Omental fat pad (tissue), 4 donors: Measurements from ENCODE around the gene PALS1. TPM values are rescaled to one million over a fixed set of nuclear protein-coding genes. Genes with fewer than 3 reads are reported as not detected.
A peak's percentile ranks its signal among the peaks of the same experiment; 100 is the strongest.

Experiments
- ATAC-seq: fragments of 150-250 bp; one replicate; pipeline ENCODE4 v1.9.1; 2016; ENCODE audit warnings: mild to moderate bottlenecking, moderate library complexity; ENCODE audit not compliant: low FRiP score
- DNase-seq: peaks from one replicate; pipeline ENCODE4 v3.0.0-alpha.2; 2019; ENCODE audit warnings: low spot score
- total RNA-seq, 4 donors: library from RNA; depleted of rRNA; stranded (reverse); fragments of >200 nt; gene quantifications; one replicate each; pipeline ENCODE4 v1.1.0, GENCODE V29; 2016
- TF ChIP-seq, protein P1 (sequence below), 3 donors: fragments of 450-650 bp; IDR thresholded peaks; one replicate each; pipeline ENCODE4 v1.5.1; 2016 to 2017; ENCODE audit warnings: antibody characterized with exemption in 3 of 3, mild to moderate bottlenecking in 3 of 3, moderate library complexity in 2 of 3

The PALS1 gene
- total RNA-seq, 4 donors from 2014 or later = 14.9 to 18.2 (median 15.3) TPM

DNA sequence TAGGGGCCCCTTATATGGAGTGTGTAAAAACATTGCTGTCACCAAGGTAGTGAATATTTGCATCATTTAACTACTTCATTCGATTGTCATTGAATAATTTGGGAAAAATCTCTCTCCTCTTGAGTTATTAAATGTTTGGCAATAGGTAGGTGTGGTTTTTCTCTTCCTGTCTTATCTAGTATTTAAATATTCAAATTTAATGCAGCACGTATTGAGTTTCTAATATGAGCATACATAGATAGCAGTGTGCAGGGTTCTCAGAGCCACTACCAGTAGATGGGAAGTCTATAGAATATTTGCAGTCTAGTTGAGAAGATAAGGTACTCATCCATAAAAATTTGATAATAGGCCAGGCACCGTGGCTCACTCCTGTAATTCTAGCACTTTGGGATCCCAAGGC is 16.7 kb downstream of the PALS1 start:
- TF ChIP-seq, protein P1, sequence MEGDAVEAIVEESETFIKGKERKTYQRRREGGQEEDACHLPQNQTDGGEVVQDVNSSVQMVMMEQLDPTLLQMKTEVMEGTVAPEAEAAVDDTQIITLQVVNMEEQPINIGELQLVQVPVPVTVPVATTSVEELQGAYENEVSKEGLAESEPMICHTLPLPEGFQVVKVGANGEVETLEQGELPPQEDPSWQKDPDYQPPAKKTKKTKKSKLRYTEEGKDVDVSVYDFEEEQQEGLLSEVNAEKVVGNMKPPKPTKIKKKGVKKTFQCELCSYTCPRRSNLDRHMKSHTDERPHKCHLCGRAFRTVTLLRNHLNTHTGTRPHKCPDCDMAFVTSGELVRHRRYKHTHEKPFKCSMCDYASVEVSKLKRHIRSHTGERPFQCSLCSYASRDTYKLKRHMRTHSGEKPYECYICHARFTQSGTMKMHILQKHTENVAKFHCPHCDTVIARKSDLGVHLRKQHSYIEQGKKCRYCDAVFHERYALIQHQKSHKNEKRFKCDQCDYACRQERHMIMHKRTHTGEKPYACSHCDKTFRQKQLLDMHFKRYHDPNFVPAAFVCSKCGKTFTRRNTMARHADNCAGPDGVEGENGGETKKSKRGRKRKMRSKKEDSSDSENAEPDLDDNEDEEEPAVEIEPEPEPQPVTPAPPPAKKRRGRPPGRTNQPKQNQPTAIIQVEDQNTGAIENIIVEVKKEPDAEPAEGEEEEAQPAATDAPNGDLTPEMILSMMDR (IDR thresholded peaks at IDR 0.05) = no peak
- ATAC-seq = no peak
- no peak for DNase-seq

- no peak for DNase-seq
- TF ChIP-seq, protein P1 (IDR thresholded peaks at IDR 0.05) = no peak
- no peak for ATAC-seq
Observed at GRCh38 chr14:67260965-67261364, 19.7 kb downstream of the PALS1 start.

- ATAC-seq = no peak
- no peak for DNase-seq
- TF ChIP-seq, protein P1 (IDR thresholded peaks at IDR 0.05) = no peak
Observed at GRCh38 chr14:67263499-67264149, 22.4 kb downstream of the PALS1 start.

GRCh38 chr14:67265131-67265530 is 23.9 kb downstream of the PALS1 start:
- TF ChIP-seq, protein P1 (IDR thresholded peaks at IDR 0.05) = no peak
- ATAC-seq (peak; percentile 11), DNase-seq (no peak)

DNA sequence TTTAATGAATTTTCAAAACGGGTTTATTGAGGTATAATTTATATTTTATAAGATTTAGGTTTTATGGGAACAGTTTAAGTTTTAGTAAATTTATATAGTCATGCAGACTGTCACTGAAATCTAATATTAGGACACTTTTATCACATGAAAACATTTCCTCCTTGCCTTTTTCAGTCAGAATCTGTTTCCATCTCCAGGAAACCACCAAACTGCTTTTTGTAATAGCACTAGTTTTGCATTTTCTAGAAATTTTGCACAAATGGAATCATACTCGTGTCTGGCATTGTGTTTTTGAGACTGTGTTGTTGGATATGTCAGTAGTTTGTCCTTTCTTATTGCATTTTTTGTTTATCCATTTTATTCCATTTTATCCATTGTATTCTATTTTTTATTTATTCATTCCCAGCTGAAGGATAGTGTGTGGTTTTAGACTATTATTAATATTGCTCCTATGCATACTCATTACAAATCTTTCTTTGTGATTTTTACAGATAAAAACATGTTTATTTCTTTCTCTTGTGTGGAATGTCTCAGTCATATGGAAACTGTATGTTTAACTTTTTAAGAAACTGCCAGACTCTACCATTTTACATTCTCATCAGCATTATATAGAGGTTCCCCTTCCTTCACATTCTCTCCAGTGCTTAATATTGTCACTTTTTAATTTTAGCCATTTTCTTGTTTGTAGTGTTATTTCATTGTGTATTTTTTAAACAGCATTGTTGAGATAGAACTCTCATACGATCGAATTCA is 26.5 kb downstream of the PALS1 start:
- TF ChIP-seq, protein P1 (IDR thresholded peaks at IDR 0.05) = no peak
- DNase-seq = no peak
- ATAC-seq = no peak

DNA sequence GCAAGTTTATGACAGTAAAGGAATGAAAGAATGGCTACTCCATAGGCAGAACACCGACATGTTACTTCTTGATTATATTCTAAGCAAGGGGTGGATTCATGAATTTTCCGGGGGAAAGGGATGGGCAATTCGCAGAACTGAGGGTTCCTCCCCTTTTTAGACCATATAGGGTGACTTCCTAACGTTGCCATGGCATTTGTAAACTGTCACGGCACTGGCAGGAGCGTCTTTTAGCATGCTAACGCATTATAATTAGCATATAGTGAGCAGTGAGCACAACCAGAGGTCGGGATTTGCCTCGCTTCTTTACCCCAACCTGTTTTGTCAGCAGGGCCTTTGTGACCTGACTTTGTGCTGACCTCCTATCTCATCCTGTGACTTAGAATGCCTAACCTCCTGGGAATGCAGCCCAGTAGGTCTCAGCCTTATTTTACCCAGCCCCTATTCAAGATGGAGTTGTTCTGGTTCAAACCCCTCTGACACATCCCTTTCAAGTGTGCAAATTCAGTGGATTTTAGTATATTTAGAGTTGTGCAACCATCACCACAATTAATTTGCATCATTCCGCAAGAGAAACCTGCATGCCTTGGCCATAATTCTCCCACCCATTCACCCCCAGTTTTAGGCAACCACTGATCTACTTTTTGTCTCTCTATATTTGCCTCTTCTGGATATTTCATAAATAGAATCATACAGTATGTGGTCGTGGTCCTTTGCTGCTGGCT is 27.4 kb downstream of the PALS1 start:
- TF ChIP-seq, protein P1 (IDR thresholded peaks at IDR 0.05) = no peak
- ATAC-seq (no peak), DNase-seq (no peak)
